GM19463 (cell line): ENCODE data around the gene CDR2.
A peak's percentile ranks its signal among the peaks of the same experiment; 100 is the strongest.
"Not testable (repeated sequence)": the region's sequence is repeated elsewhere in the genome, so short reads cannot be mapped to it uniquely, and the experiment has no call there.

Experiments
- ATAC-seq: cut with Tn5 transposase; IDR thresholded peaks from one replicate; pipeline ENCODE4 v1.9.1; 2021; ENCODE audit warnings: mild to moderate bottlenecking, moderate library complexity; ENCODE audit not compliant: unreplicated experiment

The CDR2 gene

DNA sequence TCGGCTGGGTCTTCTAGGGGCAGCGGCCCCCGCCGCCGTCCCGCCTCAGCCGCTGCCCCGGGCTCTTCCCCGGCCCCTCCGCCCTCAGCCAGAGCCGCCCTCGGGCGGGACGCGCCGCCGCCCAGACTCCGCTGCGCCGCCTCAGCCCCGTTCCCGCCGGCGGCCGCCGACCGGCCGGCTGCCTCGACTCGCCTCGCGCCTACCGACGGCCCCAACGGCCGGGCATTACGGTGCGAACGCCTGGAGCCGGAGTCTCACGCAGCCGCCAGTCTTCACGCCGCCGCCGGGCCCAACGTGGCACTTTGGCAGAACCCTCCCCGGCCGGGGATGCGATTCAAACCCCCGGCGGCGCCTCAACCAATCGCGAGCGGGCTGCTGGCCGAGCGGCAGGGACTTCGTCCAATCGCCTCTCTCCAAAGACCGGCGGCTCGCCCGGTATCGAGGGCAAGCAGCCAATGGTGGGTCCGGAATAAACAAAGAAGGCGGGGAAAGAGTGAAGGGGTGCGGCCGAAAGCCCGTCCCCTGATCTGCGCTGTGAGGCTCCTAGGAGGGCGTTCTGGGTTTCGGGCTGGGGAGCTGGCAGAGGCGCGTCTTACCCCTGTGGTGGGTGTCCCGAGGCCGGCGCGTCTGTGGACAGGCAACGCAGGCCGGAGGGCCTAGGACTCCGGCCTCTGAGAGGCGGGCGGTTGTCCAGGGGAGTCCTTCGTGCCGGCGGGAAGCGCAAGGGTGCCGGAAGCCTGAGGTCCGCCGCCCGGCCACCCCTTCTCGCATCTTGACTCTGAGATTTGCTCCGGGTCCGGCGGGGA is at the start of gene CDR2:
CDR2 (minus strand) TSS at position 309 of the 806 bp plus-strand sequence. CDS start 310 bp downstream, outside the sequence.
- ATAC-seq = peak; percentile 93

DNA sequence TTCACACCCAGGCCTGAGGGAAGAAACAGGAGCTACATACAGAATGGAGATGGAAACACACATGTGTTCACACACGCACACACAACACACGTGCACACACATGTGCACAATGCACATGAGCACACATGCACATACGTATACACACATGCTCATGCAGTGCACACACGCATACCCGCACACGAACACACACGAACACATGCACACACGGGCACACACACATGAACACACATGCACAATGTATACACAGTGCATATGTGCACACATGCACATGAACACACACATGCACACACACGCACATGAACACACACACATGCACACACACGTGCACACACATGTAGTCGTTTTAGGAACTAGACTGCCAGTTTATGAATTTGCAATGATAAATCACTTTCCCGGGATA is 49.3 kb upstream of the CDR2 start:
- no peak for ATAC-seq

DNA sequence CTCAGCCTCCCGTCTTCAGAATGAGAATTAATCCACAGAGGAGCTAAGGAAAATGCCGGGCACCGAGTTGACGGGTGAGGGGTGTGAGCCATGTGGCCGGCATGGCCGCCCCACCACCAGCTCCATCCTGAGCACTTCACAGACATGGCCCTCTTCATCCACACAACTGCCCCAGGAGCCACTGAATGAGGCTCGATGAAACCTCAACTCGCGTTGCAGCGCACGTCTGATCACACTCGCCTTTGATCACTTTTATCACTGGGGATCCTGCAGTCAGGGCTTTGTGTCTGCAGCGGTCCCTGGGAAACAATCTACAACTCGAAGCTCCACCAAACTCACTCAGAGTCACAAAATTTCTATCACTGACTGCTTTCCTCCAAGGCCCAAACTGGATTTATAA is 46.7 kb upstream of the CDR2 start:
- no peak for ATAC-seq

- no peak for ATAC-seq
These were observed 46.3 kb upstream of the CDR2 start for GRCh38 chr16:22420606-22421135.

DNA sequence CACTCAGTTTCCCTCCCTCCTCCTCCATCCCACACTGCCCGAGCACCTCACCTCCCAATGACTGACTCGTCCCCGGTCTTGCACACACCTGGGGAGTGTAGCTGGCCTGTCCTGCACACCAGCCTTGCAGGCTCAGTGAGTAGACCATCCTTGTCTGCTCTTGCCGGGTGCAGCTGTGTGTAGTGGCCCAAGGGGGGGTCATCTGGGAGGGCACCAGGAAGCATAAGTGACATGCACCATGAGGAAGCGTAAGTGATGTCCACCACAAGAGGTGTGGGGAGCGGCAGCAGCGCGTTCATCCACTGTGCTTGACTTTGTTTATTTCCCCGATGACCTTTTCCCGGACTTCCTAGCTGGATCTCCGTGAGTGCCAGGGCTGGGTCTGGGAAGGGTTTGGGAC is 45.5 kb upstream of the CDR2 start:
- no peak for ATAC-seq

GRCh38 chr16:22418826-22419225 is 44.4 kb upstream of the CDR2 start:
- no peak for ATAC-seq

DNA sequence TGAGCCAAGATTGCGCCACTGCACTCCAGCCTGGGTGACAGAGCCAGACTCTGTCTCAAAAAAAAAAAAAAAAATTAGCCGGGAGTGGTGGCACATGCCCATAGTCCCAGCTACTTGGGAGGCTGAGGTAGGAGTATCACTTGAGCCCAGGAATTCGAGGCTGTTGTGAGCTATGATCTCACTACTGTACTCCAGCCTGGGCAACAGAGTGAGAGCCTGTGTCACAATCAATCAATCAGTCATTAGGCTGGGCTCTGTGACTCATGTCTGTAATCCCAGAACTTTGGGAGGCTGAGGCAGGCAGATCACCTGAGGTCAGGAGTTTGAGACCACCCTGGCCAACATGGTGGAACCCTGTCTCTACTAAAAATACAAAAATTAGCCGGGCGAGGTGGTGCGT is 43.4 kb upstream of the CDR2 start:
- ATAC-seq = not testable (repeated sequence)

- no peak for ATAC-seq
These were observed 42.6 kb upstream of the CDR2 start for GRCh38 chr16:22417019-22417418.

DNA sequence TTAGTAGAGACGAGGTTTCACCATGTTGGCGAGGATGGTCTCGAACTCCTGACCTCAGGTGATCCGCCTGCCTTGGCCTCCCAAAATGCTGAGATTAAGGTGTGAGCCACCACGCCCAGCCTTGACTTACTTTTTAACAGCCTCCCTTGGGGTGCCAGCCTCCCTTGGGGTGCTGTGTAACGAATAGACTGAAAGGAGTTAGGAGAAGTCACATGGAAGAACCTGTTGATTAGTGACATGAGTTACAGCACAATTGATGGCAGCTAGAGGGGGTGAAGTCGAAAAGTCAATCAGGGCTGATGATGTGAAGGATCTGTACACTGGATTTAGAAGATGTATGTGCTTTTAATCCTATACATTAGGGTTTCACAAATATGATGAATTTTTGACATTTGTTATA is 39.4 kb upstream of the CDR2 start:
- ATAC-seq = no peak

DNA sequence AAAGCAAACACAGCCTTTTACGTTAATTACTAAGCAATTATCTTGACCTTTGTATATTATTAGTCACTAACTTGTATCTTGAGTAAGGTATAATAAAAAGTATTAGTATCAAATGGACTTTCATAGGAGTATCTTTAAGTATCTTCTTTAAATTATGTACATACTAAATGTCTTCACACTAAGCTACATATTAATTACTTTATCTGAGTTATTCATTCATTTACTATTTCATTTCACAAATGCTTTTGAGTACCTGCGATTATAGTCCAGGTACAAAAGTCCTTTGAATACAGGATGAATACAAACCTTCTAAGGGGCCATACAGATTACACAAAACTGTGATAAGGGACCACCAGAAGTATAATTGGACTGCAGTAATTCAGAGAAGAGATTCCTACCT is 33.1 kb upstream of the CDR2 start:
- ATAC-seq = no peak

- no peak for ATAC-seq
These were observed 27.8 kb upstream of the CDR2 start for GRCh38 chr16:22402191-22402590.

- ATAC-seq = no peak
These were observed 26.5 kb upstream of the CDR2 start for GRCh38 chr16:22400900-22401299.

DNA sequence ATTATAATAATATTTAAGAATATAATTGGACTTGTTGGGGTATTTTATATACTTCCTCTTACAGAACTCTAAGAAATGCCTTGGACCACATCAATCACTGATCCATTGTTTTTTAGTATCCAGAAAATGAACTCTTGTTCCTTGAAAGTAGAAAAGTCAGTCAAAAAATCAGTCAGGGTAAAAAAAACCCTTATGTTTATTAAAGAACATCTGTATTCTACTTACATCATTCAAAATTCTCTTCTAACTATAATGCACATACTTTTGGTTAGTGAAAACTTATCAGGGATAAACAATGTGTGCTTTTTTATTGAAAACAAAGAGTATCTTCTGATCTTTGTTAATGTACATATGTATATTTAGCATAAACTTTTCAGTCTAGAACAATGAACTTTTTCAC is 23.5 kb upstream of the CDR2 start:
- ATAC-seq = no peak

- no peak for ATAC-seq
These were observed 23.0 kb upstream of the CDR2 start for GRCh38 chr16:22397464-22397863.

DNA sequence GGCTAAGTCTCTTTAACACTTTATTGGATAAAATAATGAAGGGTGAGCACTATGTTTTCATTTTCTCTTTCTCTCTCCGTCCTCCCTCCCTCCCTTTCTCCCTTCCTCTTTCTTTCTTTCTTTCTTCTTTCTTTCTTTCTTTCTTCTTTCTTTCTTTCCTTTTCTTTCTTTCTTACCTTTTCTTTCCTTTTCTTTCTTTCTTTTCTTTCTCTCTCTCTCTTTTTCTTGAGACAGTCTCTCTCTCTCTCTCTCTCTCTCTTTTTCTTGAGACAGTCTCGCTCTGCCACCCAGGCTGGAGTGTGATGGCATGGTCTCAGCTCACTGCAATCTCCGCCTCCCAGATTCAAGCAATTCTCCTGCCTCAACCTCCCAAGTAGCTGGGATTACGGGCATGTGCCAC is 21.5 kb upstream of the CDR2 start:
- ATAC-seq = no peak

DNA sequence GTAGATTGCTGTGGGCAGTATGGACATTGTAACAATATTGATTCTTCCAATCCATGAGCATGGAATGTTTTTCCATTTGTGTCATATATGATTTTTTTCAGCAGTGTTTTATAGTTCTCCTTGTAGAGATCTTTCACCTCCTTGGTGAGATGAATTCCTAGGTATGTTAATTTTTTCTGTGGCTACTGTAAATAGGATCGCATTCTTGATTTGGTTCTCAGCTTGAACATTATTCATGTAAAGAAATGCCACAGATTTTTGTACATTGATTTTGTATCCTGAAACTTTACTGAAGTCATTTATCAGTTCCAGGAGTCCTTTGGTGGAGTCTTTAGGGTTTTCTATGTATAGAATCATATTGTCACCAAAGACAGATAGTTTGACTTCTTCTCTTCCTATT is 19.7 kb upstream of the CDR2 start:
- ATAC-seq = no peak

DNA sequence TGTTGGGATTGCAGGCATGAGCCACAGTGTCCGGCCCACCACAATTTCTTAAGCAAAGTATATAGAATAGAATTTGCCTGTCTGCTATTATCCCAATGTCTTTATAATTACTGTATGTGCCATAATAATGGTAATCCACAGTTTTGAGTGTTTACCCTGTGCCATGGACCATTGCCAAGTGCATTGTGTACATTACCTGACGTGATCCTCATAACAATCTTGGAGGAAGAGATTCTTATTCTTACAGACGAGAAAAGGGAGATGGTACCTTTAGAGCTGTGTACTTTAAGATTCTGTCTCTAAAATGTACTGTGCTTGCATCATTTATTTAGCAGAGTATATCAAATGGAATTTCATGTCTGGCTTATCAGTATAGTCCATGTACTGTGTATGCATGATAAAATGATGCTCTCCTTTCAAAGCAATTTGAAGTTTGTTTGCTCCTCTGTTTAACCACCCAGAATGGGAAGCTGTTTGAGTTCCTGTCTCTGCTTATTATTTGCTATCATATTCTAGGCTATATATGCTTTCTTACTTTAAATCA is 13.8 kb upstream of the CDR2 start:
- no peak for ATAC-seq

- ATAC-seq = no peak
These were observed 12.6 kb upstream of the CDR2 start for GRCh38 chr16:22386976-22387375.

DNA sequence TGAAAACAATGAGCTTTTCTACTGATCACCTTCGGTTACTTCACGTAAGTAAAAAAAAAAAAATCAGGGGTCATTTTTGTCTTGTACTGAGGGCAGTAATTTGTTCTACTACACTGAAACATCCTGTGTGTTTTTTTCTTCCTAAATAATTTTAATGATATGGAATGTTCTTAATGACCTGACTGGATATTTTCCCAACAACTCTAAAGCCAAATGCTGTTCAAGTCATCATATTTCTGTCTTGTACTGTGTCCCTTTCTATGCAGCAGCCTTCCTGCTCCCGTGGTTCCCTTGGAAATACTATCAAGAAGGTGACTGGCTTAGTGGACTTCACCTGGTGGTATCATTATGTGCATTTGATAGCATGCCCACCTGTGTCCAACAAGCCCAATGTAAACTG is 10.8 kb upstream of the CDR2 start:
- no peak for ATAC-seq

DNA sequence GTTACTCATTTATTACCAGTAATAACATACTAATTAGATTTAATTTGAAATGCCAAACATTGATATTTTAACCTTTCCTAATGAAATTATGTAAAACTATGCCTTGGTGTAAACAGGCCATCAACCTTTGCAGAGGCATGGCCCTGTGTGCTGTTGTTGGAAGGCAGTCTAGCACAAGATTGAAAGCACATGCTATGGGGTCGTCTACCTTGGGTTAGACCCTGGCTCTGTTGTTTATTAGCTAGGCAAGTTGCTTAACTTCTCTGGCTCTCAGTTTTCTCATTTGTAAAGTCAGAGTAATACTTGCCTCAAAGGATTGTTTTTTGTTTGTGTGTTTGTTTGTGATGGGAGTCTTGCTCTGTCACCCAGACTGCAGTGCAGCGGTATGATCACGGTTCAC is 9.4 kb upstream of the CDR2 start:
- no peak for ATAC-seq

GRCh38 chr16:22381392-22381791 is 7.0 kb upstream of the CDR2 start:
- no peak for ATAC-seq

- ATAC-seq = no peak
These were observed 6.1 kb upstream of the CDR2 start for GRCh38 chr16:22380529-22380928.

DNA sequence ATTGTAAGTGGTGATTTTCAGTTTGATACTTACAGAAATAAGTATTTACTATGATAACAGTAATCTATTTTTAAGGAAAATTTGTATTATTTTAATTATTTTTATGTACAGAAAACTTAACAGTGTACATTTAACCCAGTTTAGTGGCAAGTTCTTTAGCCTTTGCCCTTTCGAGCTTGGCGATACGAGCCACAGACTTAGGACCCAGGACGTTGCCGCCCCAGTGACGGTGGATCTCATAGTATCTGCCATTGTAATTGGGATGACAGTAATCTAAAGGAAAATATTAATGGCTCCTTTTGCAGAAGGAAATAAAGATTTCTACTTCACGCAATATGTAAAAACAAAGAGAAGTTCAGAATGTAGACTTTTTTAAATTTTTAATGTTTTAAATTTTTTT is 5.2 kb upstream of the CDR2 start:
- no peak for ATAC-seq
